ENCODE measurements around the gene PRR20A. TPM values are rescaled to one million over a fixed set of nuclear protein-coding genes. Genes with fewer than 3 reads are reported as not detected.
"Not testable (repeated sequence)": the region's sequence is repeated elsewhere in the genome, so short reads cannot be mapped to it uniquely, and the experiment has no call there.

The PRR20A gene
- total and polyA plus RNA-seq, 7 experiments from 2014 or later: not detected

GRCh38 chr13:57139781-57140180 is 937 bp upstream of the PRR20A start:
- H3K27me3 ChIP-seq (ENCODE audit: control insufficient read depth in 2 of 2, insufficient read depth in 2 of 2, low read length in 2 of 2); ATAC-seq; H3K36me3 Mint-ChIP-seq; DNase-seq; H3K4me3 ChIP-seq (ENCODE audit: low read length); H3K27ac Mint-ChIP-seq; H3K4me1 ChIP-seq (ENCODE audit: control insufficient read depth in 2 of 2, insufficient read depth in 2 of 2, low read length in 2 of 2); H3K4me3 Mint-ChIP-seq; H3K4me1 Mint-ChIP-seq; intact Hi-C loops (cut with micrococcal nuclease); POLR2A ChIA-PET; H3K27ac ChIP-seq (ENCODE audit: low read depth, low read length); H3K27me3 Mint-ChIP-seq; CTCF ChIA-PET; H3K36me3 ChIP-seq (ENCODE audit: control insufficient read depth in 2 of 3, insufficient read depth in 3 of 3, low read length in 3 of 3); H3K9me3 ChIP-seq (ENCODE audit: control insufficient read depth in 2 of 3, low read length in 3 of 3): not testable (repeated sequence)
- H3K9me3 Mint-ChIP-seq: peaks cover 0 to 18% (median 3%) of the 10 kb centered on the region in 11 donors

- H3K4me3 Mint-ChIP-seq; intact Hi-C loops (cut with micrococcal nuclease); H3K4me3 ChIP-seq (ENCODE audit: low read length); DNase-seq; H3K27me3 ChIP-seq (ENCODE audit: control insufficient read depth in 2 of 2, insufficient read depth in 2 of 2, low read length in 2 of 2); H3K36me3 ChIP-seq (ENCODE audit: control insufficient read depth in 2 of 3, insufficient read depth in 3 of 3, low read length in 3 of 3); H3K36me3 Mint-ChIP-seq; H3K4me1 ChIP-seq (ENCODE audit: control insufficient read depth in 2 of 2, insufficient read depth in 2 of 2, low read length in 2 of 2); H3K9me3 Mint-ChIP-seq; H3K4me1 Mint-ChIP-seq; H3K27me3 Mint-ChIP-seq; POLR2A ChIA-PET; CTCF ChIA-PET; H3K27ac ChIP-seq (ENCODE audit: low read depth, low read length); H3K27ac Mint-ChIP-seq; H3K9me3 ChIP-seq (ENCODE audit: control insufficient read depth in 2 of 3, low read length in 3 of 3); ATAC-seq: not testable (repeated sequence)
These were observed 6.5 kb downstream of the PRR20A start, which contains the start of gene PRR20B for GRCh38 chr13:57147188-57147587. Gene PRR20B (plus strand): TSS chr13:57147488. CDS start chr13:57147875, 387 bp downstream.

GRCh38 chr13:57148106-57148505 is 7.4 kb downstream of the PRR20A start:
- H3K9me3 Mint-ChIP-seq; H3K27ac ChIP-seq (ENCODE audit: low read depth, low read length); H3K27me3 Mint-ChIP-seq; POLR2A ChIA-PET; H3K4me1 Mint-ChIP-seq; H3K27ac Mint-ChIP-seq; CTCF ChIA-PET; H3K9me3 ChIP-seq (ENCODE audit: control insufficient read depth in 2 of 3, low read length in 3 of 3); H3K36me3 ChIP-seq (ENCODE audit: control insufficient read depth in 2 of 3, insufficient read depth in 3 of 3, low read length in 3 of 3); H3K4me1 ChIP-seq (ENCODE audit: control insufficient read depth in 2 of 2, insufficient read depth in 2 of 2, low read length in 2 of 2); ATAC-seq; H3K36me3 Mint-ChIP-seq; intact Hi-C loops (cut with micrococcal nuclease); H3K27me3 ChIP-seq (ENCODE audit: control insufficient read depth in 2 of 2, insufficient read depth in 2 of 2, low read length in 2 of 2); H3K4me3 ChIP-seq (ENCODE audit: low read length); H3K4me3 Mint-ChIP-seq: not testable (repeated sequence)
- peak in 2 of 9 donors; percentile 3 to 7 for DNase-seq

GRCh38 chr13:57153761-57154160 is 13.0 kb downstream of the PRR20A start, which contains the start of gene PRR20C:
Gene PRR20C (plus strand): TSS chr13:57154061. CDS start chr13:57154448, 387 bp downstream.
- ATAC-seq; CTCF ChIA-PET; DNase-seq; POLR2A ChIA-PET; H3K4me1 Mint-ChIP-seq; H3K27ac Mint-ChIP-seq; intact Hi-C loops (cut with micrococcal nuclease); H3K9me3 ChIP-seq (ENCODE audit: control insufficient read depth in 2 of 3, low read length in 3 of 3); H3K27me3 ChIP-seq (ENCODE audit: control insufficient read depth in 2 of 2, insufficient read depth in 2 of 2, low read length in 2 of 2); H3K4me3 Mint-ChIP-seq; H3K27ac ChIP-seq (ENCODE audit: low read depth, low read length); H3K36me3 Mint-ChIP-seq; H3K36me3 ChIP-seq (ENCODE audit: control insufficient read depth in 2 of 3, insufficient read depth in 3 of 3, low read length in 3 of 3); H3K9me3 Mint-ChIP-seq; H3K27me3 Mint-ChIP-seq; H3K4me3 ChIP-seq (ENCODE audit: low read length); H3K4me1 ChIP-seq (ENCODE audit: control insufficient read depth in 2 of 2, insufficient read depth in 2 of 2, low read length in 2 of 2): not testable (repeated sequence)

GRCh38 chr13:57160332-57160731 is 19.6 kb downstream of the PRR20A start, which contains the start of gene PRR20D:
Gene PRR20D (plus strand): TSS chr13:57160632. CDS start chr13:57161019, 387 bp downstream.
- H3K4me1 ChIP-seq (ENCODE audit: control insufficient read depth in 2 of 2, insufficient read depth in 2 of 2, low read length in 2 of 2); POLR2A ChIA-PET; H3K9me3 ChIP-seq (ENCODE audit: control insufficient read depth in 2 of 3, low read length in 3 of 3); H3K27me3 ChIP-seq (ENCODE audit: control insufficient read depth in 2 of 2, insufficient read depth in 2 of 2, low read length in 2 of 2); H3K27ac ChIP-seq (ENCODE audit: low read depth, low read length); ATAC-seq; H3K27ac Mint-ChIP-seq; H3K4me3 Mint-ChIP-seq; H3K4me3 ChIP-seq (ENCODE audit: low read length); H3K9me3 Mint-ChIP-seq; intact Hi-C loops (cut with micrococcal nuclease); H3K27me3 Mint-ChIP-seq; H3K4me1 Mint-ChIP-seq; DNase-seq; H3K36me3 Mint-ChIP-seq; CTCF ChIA-PET; H3K36me3 ChIP-seq (ENCODE audit: control insufficient read depth in 2 of 3, insufficient read depth in 3 of 3, low read length in 3 of 3): not testable (repeated sequence)

GRCh38 chr13:57166897-57167296 is 26.2 kb downstream of the PRR20A start, which contains the start of gene PRR20E:
Gene PRR20E (plus strand): TSS chr13:57167197. CDS start chr13:57167584, 387 bp downstream.
- CTCF ChIA-PET; H3K36me3 ChIP-seq (ENCODE audit: control insufficient read depth in 2 of 3, insufficient read depth in 3 of 3, low read length in 3 of 3); H3K9me3 Mint-ChIP-seq; H3K4me3 ChIP-seq (ENCODE audit: low read length); H3K27ac ChIP-seq (ENCODE audit: low read depth, low read length); H3K36me3 Mint-ChIP-seq; POLR2A ChIA-PET; H3K4me1 Mint-ChIP-seq; H3K4me1 ChIP-seq (ENCODE audit: control insufficient read depth in 2 of 2, insufficient read depth in 2 of 2, low read length in 2 of 2); H3K27me3 ChIP-seq (ENCODE audit: control insufficient read depth in 2 of 2, insufficient read depth in 2 of 2, low read length in 2 of 2); H3K27me3 Mint-ChIP-seq; DNase-seq; H3K4me3 Mint-ChIP-seq; H3K9me3 ChIP-seq (ENCODE audit: control insufficient read depth in 2 of 3, low read length in 3 of 3); ATAC-seq; intact Hi-C loops (cut with micrococcal nuclease); H3K27ac Mint-ChIP-seq: not testable (repeated sequence)

- H3K27me3 Mint-ChIP-seq: no peaks in the 10 kb centered on the region
- Histone ChIP-seq H3K27ac (ENCODE audit: low read depth, low read length) (no peak overlapping the region), H3K27me3 (ENCODE audit: control insufficient read depth in 2 of 2, insufficient read depth in 2 of 2, low read length in 2 of 2) (no peaks in the 10 kb centered on the region), H3K9me3 (ENCODE audit: control insufficient read depth in 2 of 3, low read length in 3 of 3) (no peaks in the 10 kb centered on the region), H3K36me3 (ENCODE audit: control insufficient read depth in 2 of 3, insufficient read depth in 3 of 3, low read length in 3 of 3) (peaks cover 0 to 2% (median 0%) of the 10 kb centered on the region in 3 experiments), H3K4me1 (ENCODE audit: control insufficient read depth in 2 of 2, insufficient read depth in 2 of 2, low read length in 2 of 2) (no peaks in the 10 kb centered on the region), H3K4me3 (ENCODE audit: low read length) (no peak overlapping the region)
- no peak overlapping the region for H3K4me3 Mint-ChIP-seq
- DNase-seq (no peak), ATAC-seq (no peak)
- H3K36me3 Mint-ChIP-seq: no peaks in the 10 kb centered on the region
- peaks cover 0 to 20% (median 3%) of the 10 kb centered on the region in 11 donors for H3K9me3 Mint-ChIP-seq
- H3K4me1 Mint-ChIP-seq: no peaks in the 10 kb centered on the region
- H3K27ac Mint-ChIP-seq: no peak overlapping the region
- ChIA-PET CTCF (interaction anchor here (0.9 kb wide), 1 partner anchor 11 kb away, joined by 3 read pairs; no protein-coding TSS in a partner anchor), POLR2A (no interaction called here)
- intact Hi-C loops (cut with micrococcal nuclease): no loop called here
These were observed 50.9 kb downstream of the PRR20A start for GRCh38 chr13:57191667-57192066.

All from naive thymus-derived CD4-positive, alpha-beta T cell (primary cell).